GM19328 (cell line): ENCODE measurements around the gene LRRC10B.

Experiments
- ATAC-seq: cut with Tn5 transposase; IDR thresholded peaks from one replicate; pipeline ENCODE4 v1.9.1; 2021; ENCODE audit warnings: mild to moderate bottlenecking, moderate library complexity; ENCODE audit not compliant: unreplicated experiment

LRRC10B gene

DNA sequence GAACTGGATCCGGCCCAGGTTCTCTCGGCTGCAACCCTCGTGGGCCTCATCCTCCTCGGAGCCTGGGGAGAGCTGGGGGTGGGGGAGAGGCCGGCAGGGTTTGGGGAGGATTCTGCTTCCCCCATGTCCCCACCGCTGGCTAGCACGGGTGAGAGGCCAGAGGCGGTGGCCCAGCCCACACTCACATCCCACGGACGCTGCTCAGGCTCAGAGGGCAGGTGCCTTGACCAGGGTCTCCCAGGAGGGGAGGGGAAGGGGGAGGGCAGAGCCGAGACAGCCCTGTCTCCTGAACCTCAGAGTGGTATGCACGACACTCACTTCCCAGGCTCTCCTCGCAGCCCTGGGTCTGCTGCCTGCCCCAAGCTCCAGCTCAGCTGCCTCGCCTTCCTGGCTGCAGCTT, 19.6 kb downstream of the LRRC10B start:
- ATAC-seq, result no peak

DNA sequence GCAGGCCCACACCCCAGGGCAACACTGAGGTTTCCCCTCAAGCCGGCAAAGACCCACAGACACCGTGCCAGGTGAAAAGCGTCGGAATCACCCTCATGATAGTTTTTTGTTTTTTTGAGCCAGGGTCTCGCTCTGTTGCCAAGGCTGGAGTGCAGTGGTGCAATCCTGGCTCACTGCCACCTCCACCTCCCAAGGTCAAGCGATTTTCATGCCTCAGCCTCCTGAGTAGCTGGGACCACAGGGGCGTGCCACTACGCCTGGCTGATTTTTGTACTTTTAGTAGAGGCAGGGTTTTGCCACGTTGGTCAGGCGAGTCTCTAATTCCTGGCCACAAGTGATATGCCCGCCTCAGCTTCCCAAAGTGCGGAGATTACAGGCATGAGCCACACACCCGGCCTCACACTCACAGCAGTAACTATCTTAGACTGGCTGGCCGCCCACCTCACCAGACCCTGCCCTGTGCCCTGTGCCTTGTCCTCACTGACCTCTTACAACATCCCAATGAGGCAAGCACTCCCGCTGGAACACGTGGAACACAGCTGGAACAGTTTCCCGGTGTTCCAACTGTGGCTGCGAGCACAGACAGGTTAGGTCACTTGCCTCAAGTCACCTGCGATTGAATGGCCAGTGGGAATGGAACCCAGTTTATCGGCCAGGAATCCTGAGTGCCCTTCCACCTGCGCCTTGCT, 21.1 kb downstream of the LRRC10B start:
- ATAC-seq, result no peak

DNA sequence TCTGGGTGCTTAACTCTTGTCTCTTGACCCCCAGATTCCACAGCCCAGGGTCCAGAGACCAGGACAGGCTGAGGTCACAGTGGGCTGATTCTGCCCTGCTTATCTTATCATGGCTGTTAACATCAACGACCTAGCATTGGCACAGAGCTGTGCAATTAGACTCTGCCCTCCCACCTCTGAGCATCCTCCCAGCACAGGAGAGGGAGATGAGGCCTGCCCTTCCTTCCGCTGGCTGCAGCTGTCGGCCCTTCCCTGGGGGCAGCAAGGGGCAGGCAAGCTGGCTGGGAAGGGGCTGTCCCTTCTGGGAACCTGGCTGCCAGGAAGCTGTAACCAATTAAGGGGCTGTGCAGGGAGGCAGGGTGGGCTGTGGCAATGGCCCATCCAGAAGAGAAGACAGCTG, 22.5 kb downstream of the LRRC10B start:
- ATAC-seq, result no peak

DNA sequence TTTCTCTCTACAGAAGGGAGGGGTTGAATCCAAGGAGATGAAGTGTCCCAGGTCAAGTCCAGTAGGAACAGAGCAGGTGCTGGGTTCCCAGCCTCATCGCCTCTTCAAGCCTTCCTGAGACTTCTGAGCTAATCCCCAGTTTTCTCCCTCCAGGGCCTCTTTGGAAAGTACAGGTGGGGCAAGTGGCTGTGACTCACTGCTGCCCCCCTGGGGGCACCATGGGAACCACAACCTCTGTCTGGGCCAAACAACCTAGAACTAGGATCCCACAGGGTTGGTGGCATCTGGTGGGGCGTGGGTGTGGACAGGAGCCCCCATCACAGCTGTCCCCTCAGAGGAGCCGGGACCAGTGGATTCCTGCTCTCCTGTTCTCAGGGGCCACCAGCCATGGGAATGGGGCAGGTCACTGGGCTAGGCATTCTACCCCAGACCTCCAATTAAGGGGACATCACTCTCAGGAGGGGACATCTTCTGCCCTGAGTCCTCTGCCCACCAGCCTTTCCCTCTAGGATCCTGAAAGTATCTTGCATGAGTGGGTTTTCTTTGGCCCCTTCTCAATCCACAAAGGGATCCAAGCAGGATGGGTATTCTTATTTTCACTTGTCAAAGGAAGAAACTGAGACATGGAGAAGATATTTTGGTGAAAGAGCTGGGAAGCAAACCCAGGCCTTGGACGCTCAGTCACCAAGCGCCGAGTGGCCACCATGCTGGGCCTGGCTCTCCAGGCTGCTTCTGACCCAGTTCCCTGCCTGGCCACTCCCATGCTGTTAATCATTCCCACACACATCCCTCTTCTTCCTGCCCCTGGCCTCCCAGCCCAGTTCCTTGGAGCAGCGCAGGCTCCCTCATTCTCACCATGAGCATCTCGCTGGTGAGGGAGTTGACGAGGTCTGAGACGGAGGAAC, 23.8 kb downstream of the LRRC10B start:
- ATAC-seq, result no peak

DNA sequence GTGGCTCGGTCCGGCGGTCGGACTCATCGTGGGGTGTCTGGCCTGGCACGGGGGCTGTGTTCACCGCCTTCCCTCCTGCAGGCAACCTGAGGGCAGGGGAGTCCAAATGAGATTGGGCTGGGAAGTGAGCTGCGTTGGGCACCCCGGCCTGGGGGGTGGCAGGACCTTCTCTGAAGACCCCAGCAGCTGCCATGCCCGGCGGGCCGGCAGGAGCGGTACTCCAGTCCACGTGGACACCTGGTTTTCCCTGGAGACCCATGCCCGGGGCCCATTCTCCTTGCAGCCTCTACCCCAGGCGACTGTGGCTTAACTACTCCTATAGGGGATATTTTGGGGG, 24.5 kb downstream of the LRRC10B start:
- ATAC-seq, result no peak

DNA sequence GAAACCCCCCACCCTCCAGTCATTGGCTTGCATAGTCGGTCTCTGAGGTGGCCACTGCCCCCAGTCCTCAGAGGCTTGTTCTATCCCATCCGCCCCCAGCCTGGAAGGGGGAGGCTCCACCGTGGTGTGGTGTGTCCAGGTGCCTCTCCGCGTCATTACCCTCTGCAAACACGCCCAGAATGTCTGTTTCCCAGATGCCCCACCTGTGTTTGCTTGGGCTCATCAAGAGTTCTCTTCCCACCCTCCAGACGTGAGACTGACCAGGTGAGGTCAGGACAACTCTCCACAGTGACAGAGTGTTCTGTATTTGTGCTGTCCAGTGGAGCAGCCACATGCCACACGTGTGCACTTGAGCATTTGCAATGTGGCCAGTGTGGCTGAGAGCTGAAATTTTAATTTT, 24.9 kb downstream of the LRRC10B start:
- no peak for ATAC-seq

DNA sequence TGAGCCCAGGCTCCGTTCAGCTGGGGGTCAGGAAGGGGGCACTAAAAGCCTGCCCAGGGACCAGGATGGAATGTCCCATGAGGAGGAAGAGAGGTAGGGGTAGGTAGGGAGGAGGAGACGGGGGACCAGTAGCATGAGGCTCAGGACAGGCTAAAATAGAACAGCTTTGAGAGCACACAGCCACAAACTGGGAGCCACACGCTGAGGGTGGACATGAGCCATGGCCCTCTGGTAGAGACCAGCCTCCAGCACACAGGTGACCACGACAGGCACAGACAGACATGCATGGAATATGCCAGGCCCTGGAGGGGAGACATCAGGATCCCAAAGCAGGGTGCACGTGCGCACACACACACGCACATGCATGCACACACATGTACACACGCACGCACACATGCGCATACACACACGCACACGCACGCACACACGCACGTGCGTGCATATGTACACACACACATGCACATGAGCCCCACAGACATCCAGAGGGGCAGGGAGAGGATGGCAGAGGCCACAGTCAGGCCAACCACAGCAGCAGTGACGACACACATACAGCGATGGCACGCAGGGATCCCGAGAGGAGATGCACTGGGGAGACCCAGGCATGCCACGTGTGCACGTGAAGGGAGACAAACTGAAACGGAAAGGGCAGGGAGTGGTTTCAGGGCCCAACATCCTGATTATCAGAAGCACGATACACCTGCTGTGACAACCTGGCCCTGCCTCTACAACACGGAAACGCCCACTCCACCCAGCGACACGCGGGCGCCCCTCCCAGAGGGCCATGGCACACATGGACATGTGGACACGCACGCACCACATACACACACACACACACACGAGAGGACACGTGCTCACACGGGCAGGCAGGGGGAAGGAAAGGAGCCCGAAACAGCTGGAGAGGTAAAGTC, 25.7 kb downstream of the LRRC10B start:
- no peak for ATAC-seq

DNA sequence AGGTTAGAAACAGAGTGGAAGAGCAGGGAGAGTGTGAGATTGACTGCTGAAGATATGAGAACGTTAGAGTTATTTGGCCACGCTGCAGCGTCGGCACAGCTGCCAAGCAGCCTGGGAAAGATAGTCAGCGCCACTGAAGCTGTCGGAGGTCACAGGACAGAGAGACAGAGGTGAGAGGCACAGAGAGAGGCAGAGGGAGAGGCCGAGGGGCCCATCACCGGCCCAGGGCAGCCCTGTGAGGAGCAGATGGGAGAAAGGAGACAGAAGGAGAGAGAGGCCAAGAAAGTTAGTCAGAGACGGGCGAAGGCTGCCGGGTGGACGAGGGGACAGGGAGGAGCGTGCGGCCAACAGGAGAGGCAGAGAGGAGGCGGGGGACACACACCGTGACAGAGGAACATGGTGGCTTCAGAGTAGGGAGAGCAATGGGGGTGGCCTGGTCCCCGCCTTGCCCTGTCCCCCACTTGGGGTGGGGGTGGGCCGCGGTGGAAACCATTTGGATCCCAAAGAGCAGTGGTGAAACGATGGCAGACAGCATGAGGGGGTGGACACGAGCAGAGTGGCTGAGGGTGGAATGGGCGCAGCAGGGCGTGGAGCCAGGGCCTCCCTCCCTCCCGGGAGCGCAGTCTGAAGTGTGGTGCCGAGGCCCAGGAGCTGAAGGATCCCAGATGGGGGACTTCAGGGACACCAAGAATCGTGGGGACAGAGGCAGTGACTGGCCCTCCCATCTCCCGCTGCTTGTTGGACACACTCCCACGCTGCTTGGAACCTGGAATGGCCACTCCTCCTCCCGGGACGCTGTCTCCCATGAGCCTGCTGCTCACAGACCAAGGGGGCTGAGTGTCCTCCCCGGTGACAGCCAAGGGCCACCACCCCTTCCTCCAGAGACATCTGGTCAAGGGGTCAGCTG, 26.6 kb downstream of the LRRC10B start:
- no peak for ATAC-seq

DNA sequence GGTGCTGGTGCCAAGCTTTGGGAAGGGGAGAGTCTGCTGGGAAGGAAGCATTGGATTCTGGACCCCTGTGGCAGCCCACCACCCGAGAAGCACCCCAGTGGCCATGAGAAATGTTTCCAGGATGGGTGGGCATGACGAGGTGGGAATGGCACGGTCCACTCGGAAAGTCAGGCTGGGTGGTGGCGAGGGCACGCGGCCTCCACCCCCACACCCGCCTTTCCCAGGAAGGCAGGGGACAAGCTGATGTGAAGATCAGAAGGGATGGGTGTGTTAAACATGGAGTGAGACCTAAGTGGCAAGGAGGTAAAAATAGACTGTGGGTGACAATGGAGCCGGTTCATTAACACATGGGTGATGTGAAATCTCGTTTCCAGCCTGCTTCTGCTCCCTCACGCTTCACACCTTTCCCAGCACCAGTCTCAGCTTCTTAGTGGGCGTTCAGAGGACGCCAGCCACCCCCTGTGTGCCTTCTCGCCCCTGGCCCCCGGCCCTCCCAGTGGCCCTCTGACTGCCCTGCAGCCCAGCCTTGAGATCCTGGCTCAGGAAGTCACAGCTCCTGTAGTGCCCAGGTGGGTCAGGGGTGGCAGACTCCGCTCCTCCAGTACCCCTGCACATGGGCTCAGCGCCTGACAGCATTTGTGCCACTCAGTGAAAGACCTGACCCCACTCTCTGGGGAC, 27.6 kb downstream of the LRRC10B start:
- ATAC-seq, result no peak

DNA sequence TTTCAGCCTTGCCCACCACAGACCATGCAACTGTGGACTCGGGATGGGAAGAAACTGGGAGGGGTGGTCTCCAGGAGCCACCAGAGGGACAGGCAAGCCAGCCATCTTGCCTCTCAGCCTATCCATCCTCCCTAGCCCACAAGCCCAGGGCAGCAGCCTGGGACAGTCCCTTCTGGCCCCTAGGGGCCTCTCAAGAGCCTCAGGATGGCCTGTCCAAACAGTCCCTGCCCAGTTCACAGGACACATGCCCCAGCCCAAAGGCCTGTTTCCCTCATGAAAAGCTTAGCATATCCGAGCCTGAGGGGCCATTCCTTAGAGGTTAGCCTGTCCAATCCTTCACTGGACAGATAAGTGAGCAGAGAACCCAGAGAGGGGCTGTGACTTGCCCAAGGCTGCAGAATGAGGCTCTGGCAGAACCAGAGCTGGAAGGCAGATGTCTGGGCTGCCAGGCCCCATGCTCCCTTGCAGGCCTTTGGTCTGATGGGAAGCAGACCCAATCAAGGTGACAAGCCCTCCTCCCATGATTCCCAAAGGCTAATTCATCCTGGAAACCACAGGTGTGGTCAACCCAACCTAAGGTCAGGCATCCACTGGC, 28.2 kb downstream of the LRRC10B start:
- no peak for ATAC-seq

DNA sequence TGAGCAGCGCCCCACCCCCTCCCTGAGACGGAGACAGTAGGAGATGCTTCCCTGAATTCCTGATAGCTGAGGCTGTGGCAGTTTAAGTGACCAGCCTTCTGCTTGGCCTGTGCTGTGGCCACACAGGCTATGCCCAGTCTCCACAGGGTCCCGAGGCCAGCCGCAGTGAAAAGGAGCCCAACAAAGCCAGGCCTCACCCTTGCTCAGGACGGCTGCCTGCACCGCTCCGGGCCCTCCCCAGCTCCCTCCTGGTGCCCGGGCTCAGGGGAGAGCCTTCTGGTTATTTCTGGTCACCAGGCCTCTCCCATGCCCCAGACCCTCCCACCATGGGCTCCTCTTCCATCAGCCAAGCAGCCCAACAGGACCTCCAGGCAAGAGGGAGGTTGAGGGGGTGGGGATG, 28.8 kb downstream of the LRRC10B start:
- no peak for ATAC-seq

DNA sequence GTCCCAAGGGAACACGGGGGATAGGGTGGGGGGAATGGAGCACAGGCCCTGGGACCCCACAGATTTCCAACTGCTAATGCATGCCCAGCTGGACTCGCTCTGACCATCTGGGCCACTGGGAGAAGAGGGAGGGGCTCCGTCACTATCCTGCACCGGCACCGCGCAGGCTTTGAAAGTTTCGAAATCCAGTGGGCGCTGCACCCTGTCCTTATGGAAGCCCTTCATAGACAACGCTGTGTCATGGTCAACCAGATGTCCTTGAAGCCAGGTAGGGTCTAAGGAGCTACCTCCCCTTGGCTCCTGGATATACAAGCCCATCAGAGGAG, 30.1 kb downstream of the LRRC10B start:
- ATAC-seq, result no peak

DNA sequence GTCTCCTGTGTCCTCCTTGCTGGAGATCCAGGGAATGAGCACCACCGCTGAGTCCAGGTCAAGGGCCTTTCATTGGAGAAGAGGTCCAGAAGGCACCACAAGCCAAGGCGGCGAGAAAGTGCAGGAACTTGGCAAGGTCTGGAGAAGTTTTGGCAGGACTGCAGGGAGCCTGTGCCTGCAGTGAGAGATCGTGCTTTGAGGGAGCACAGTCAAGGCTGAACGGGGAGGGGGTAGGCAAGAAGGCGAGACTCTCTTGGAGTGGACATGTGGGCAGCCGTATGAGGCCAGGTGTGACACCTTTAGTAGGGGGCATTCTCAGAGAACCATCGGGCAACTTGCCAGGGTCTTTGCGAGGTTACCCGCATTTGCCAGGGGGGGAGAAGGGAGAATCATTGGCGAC, 30.5 kb downstream of the LRRC10B start:
- ATAC-seq, result no peak

DNA sequence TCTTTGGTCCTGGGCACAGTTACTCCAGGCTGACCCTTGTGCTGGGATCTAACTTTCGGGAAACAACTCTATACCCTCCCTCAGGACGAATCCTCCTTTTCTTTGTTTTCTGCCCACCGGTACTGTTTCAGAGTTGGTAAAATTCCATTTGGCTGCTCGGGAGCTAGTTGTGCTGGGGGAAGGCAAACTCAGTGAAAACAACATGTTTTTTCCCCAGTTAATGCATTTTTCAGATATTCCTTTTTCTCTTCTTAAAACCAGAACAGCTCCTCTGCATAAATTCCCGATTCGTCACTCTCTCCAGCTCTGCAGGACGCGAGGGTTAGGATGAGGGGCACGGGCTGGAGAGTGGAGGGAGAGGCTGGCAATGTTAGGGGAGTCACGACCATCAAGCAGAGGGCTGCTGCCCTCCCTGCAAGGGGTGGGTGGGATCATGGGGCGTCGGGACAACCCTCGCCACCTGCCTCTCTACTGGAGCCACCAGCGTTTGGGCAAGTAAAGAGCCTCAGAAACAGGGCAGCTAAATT, 31.3 kb downstream of the LRRC10B start:
- ATAC-seq, result no peak

DNA sequence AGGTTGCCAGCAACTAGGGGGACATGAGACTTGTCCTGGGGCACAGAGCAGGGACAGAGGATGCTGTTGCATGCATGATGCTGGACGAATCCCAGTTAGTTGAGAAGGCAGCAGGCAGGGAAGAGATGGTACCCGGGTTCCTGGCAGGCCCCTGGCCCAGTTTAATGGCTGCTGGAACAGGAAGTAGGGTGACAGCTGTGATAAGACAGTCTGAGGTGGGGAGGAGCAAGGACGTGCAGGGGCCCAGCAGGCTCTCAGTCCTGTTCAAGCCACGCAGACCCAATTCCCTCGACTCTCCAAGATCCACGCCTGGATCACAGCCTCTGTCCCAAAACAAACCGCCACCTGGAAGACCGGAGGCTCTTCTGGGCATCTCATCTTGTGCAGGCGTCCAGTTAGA, 32.0 kb downstream of the LRRC10B start:
- no peak for ATAC-seq

DNA sequence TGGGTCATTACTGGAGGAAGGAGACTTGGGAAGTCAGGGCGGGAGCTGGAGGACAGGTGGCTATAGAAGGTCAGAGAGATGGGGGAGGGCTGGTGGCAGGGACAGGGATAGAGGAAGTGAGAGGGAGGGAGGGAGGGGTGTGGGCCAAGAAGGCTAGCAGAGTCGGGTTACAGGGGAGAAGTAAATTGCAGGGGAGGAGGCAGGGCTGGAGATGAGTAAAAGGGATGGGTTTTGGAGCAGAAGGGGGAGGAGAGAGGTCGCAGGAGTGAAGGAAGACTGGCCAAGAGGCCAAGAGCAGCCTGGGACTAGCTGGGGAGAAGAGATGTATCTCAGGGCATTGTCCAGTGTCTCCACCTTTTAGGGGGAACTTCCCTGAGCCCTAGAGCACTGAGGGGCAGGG, 33.0 kb downstream of the LRRC10B start:
- no peak for ATAC-seq

DNA sequence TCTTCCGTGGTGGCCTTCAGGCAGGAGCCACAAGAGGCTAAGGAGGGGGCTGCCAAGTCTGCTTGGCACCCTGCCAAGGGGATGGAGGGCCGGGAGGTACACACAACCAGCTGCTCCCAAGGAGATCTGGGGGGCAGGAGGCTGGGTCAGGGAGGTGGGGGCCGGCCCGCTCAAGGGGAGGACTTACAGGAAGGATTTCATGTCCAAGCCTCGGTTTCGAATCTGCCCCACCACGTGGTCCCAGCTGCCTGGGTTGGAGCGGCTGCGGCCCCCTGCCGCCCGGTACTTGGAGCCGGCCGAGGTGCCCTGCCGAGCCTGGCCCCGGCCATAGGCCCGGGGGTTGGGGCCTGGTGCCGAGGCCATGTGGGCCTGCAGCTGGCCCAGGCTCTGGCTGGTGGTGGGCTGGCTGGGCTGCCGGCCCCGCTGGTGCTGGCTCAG, 33.5 kb downstream of the LRRC10B start:
- no peak for ATAC-seq

DNA sequence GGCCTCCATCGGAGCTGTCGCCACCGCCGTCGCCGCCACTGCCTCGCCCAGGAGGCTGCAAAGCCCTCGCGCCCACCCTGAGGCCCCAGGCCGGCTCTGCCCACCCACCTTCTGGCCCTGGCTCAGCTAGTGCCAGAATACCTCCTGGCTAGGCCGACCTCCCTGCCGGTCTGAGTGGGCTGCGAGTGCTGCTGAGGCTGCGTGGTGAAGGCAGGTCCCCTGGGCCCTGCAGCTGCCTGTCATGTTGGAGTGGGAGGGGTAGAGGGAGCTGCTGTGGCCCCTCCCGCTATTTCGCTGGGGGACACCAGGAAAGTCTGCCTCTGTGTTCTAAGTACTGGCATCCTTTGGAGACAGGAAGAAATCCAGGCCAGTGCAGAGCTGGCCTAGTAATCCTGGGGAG, 34.2 kb downstream of the LRRC10B start:
- no peak for ATAC-seq

DNA sequence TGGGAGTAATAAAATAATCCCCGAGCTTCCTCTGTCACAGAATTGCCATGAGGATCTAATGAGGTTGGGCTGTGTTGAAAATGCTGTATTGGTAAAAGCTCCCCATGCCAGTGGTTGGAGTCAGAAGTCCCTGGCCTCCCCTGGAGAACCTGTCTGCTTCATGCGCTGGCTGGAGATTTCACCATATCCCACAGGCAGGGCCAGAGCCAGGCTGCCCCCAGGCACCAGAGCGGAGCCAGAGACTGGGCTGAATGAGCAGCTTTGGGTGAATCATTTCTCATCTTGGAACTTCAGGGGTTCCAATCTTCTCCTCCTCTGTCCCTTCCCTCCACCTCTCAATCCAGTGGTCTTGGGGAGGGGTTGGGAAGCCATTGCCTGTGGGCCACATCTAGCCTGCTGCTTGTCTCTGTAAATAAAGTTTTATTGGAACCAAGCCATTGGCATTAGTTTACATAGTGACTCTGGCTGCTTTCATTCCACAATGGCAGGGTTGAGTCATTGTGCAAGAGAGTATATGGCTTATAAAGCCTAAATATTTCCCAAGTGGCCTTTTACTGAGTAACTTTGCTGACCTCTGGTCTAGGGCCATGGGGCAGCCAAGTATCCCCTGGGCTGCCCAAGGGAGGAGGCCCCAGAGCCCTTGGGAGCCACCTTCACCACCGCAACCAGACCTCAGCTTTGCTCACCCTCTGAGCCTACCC, 35.2 kb downstream of the LRRC10B start:
- ATAC-seq, result no peak
